Measurements from ENCODE around the gene USP48. TPM values are rescaled to one million over a fixed set of nuclear protein-coding genes. Genes with fewer than 3 reads are reported as not detected.
"Not testable (repeated sequence)": the region's sequence is repeated elsewhere in the genome, so short reads cannot be mapped to it uniquely, and the experiment has no call there.

USP48 gene
- total RNA-seq, 2 experiments from 2014 or later, result 72.1 to 72.4 TPM

- POLR2A ChIA-PET, result no interaction called here
- intact Hi-C loops (cut with micrococcal nuclease), result no loop called here
- Mint-ChIP-seq H3K4me1 (ENCODE audit: low read depth) (no peaks in the 10 kb centered on the region), H3K27ac (no peak overlapping the region), H3K4me3 (no peak overlapping the region), H3K9me3 (peaks cover 4% of the 10 kb centered on the region), H3K27me3 (peaks cover 2% of the 10 kb centered on the region), H3K36me3 (ENCODE audit: low read depth) (no peaks in the 10 kb centered on the region)
- TF ChIP-seq, protein P1, sequence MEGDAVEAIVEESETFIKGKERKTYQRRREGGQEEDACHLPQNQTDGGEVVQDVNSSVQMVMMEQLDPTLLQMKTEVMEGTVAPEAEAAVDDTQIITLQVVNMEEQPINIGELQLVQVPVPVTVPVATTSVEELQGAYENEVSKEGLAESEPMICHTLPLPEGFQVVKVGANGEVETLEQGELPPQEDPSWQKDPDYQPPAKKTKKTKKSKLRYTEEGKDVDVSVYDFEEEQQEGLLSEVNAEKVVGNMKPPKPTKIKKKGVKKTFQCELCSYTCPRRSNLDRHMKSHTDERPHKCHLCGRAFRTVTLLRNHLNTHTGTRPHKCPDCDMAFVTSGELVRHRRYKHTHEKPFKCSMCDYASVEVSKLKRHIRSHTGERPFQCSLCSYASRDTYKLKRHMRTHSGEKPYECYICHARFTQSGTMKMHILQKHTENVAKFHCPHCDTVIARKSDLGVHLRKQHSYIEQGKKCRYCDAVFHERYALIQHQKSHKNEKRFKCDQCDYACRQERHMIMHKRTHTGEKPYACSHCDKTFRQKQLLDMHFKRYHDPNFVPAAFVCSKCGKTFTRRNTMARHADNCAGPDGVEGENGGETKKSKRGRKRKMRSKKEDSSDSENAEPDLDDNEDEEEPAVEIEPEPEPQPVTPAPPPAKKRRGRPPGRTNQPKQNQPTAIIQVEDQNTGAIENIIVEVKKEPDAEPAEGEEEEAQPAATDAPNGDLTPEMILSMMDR (IDR thresholded peaks at IDR 0.05), result no peak
- DNase-seq (no peak), ATAC-seq (no peak)
- CTCF ChIA-PET, result no interaction called here
These were observed 16.8 kb upstream of the USP48 start for GRCh38 chr1:21799730-21800129.

GRCh38 chr1:21795075-21795474 is 12.1 kb upstream of the USP48 start:
- Mint-ChIP-seq H3K9me3 (peaks cover 5% of the 10 kb centered on the region), H3K4me1 (ENCODE audit: low read depth) (peaks cover 2% of the 10 kb centered on the region), H3K36me3 (ENCODE audit: low read depth) (no peaks in the 10 kb centered on the region), H3K4me3 (no peak overlapping the region), H3K27me3 (no peaks in the 10 kb centered on the region), H3K27ac (no peak overlapping the region)
- intact Hi-C loops (cut with micrococcal nuclease), result no loop called here
- ChIA-PET POLR2A (no interaction called here), CTCF (no interaction called here)
- TF ChIP-seq, protein P1 (IDR thresholded peaks at IDR 0.05), result no peak
- ATAC-seq (no peak), DNase-seq (no peak)

- intact Hi-C loops (cut with micrococcal nuclease), result no loop called here
- H3K36me3 Mint-ChIP-seq (ENCODE audit: low read depth), result no peaks in the 10 kb centered on the region
- ChIA-PET CTCF (no interaction called here), POLR2A (interaction anchor here (0.8 kb wide), 1 partner anchor 12 kb away, joined by 4 read pairs; the partner anchor contains the start of gene USP48)
- H3K4me1 Mint-ChIP-seq (ENCODE audit: low read depth), result peaks cover 2% of the 10 kb centered on the region
- no peaks in the 10 kb centered on the region for H3K27me3 Mint-ChIP-seq
- TF ChIP-seq, protein P1 (IDR thresholded peaks at IDR 0.05), result no peak
- ATAC-seq (no peak), DNase-seq (no peak)
- H3K4me3 Mint-ChIP-seq, result no peak overlapping the region
- no peak overlapping the region for H3K27ac Mint-ChIP-seq
- H3K9me3 Mint-ChIP-seq, result peaks cover 5% of the 10 kb centered on the region
These were observed 11.7 kb upstream of the USP48 start for GRCh38 chr1:21794656-21795055.

DNA sequence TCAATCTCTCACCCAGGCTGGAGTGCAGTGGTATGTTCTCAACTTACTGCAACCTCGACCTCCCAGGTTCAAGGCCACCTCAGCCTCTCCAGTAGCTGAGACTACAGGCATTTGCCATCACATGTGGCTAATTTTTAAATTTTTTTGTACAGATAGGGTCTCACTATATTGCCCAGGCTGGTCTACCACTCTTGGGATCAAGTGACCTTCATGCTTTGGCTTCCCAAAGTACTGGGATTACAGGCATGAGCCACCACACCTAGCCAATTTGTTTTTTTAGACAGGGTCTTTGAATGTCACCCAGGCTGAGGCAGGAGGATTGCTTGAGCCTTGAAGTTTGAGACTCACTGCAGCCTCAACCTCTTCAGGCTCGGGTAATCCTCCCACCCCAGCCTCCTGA is 10.2 kb upstream of the USP48 start:
- Mint-ChIP-seq H3K27me3 (no peaks in the 10 kb centered on the region), H3K4me1 (ENCODE audit: low read depth) (peaks cover 2% of the 10 kb centered on the region), H3K27ac (no peak overlapping the region), H3K9me3 (peaks cover 5% of the 10 kb centered on the region), H3K36me3 (ENCODE audit: low read depth) (no peaks in the 10 kb centered on the region), H3K4me3 (no peak overlapping the region)
- intact Hi-C loops (cut with micrococcal nuclease), result no loop called here
- CTCF ChIA-PET, result no interaction called here
- ATAC-seq (no peak), DNase-seq (no peak)
- POLR2A ChIA-PET, result no interaction called here
- TF ChIP-seq, protein P1 (IDR thresholded peaks at IDR 0.05), result no peak

GRCh38 chr1:21786640-21787039 is 3.7 kb upstream of the USP48 start:
- DNase-seq (no peak), ATAC-seq (no peak)
- ChIA-PET CTCF (interaction anchor here (0.6 kb wide), 1 partner anchor 424 kb away, joined by 3 read pairs; no protein-coding TSS in a partner anchor), POLR2A (no interaction called here)
- H3K9me3 Mint-ChIP-seq, result no peaks in the 10 kb centered on the region
- no peak overlapping the region for H3K27ac Mint-ChIP-seq
- peaks cover 7% of the 10 kb centered on the region for H3K4me1 Mint-ChIP-seq (ENCODE audit: low read depth)
- H3K4me3 Mint-ChIP-seq, result no peak overlapping the region
- H3K36me3 Mint-ChIP-seq (ENCODE audit: low read depth), result peaks cover 4% of the 10 kb centered on the region
- TF ChIP-seq, protein P1 (IDR thresholded peaks at IDR 0.05), result no peak
- intact Hi-C loops (cut with micrococcal nuclease), result no loop called here
- no peaks in the 10 kb centered on the region for H3K27me3 Mint-ChIP-seq

GRCh38 chr1:21785764-21786163 is 2.8 kb upstream of the USP48 start:
- H3K9me3 Mint-ChIP-seq; intact Hi-C loops (cut with micrococcal nuclease); POLR2A ChIA-PET; CTCF ChIA-PET; H3K36me3 Mint-ChIP-seq (ENCODE audit: low read depth); ATAC-seq; H3K4me1 Mint-ChIP-seq (ENCODE audit: low read depth); H3K27ac Mint-ChIP-seq; H3K4me3 Mint-ChIP-seq; H3K27me3 Mint-ChIP-seq; DNase-seq: not testable (repeated sequence)
